Activated naive CD4-positive, alpha-beta T cell treated with anti-CD3 and anti-CD28 coated beads for 36 hours (primary cell): ENCODE data around the gene TENT5C. TPM values are rescaled to one million over a fixed set of nuclear protein-coding genes. Genes with fewer than 3 reads are reported as not detected.

Experiments
- CTCF ChIA-PET: fragments of 350-600 bp; sonication (Branson Sonifier 250); formaldehyde crosslinking; loops from one replicate; lab custom pipeline; 2021; ENCODE audit warnings: antibody characterized with exemption; lab: Charles Lee
- DNase-seq: peaks from one replicate; pipeline ENCODE4 v3.0.0-alpha.2; 2020
- H3K27ac Mint-ChIP-seq: one replicate; pipeline ENCODE4 v1.8.0; 2021; ENCODE audit warnings: mild to moderate bottlenecking, mixed read lengths
- H3K27me3 Mint-ChIP-seq: one replicate; pipeline ENCODE4 v1.8.0; 2021; ENCODE audit warnings: low read depth, mixed read lengths
- H3K36me3 Mint-ChIP-seq: one replicate; pipeline ENCODE4 v1.8.0; 2021; ENCODE audit warnings: low read depth, mixed read lengths
- H3K4me1 Mint-ChIP-seq: one replicate; pipeline ENCODE4 v1.8.0; 2021; ENCODE audit warnings: low read depth, mixed read lengths
- H3K4me3 Mint-ChIP-seq: one replicate; pipeline ENCODE4 v1.8.0; 2021; ENCODE audit warnings: mild to moderate bottlenecking, moderate library complexity, mixed read lengths
- H3K9me3 Mint-ChIP-seq: one replicate; pipeline ENCODE4 v1.8.0; 2021; ENCODE audit warnings: mixed read lengths
- intact Hi-C: fragments of 100-400 bp; cut with micrococcal nuclease; formaldehyde crosslinking; loops from one replicate; pipeline ENCODE4 v1.15.1; 2023
- total RNA-seq, 2 experiments: library from RNA; stranded (reverse); gene quantifications; one replicate each; pipeline ENCODE4 v1.2.3, GENCODE V29; 2021

TENT5C gene
- total RNA-seq, 2 experiments from 2014 or later = 10.7 to 11.2 TPM

- no peak for DNase-seq
- peaks cover 2% of the 10 kb centered on the region for H3K27me3 Mint-ChIP-seq
- no peak overlapping the region for H3K27ac Mint-ChIP-seq
- H3K9me3 Mint-ChIP-seq = no peaks in the 10 kb centered on the region
- no peaks in the 10 kb centered on the region for H3K4me1 Mint-ChIP-seq
- CTCF ChIA-PET = no interaction called here
- no peaks in the 10 kb centered on the region for H3K36me3 Mint-ChIP-seq
- no peak overlapping the region for H3K4me3 Mint-ChIP-seq
- intact Hi-C loops = no loop called here
Measured at GRCh38 chr1:117586337-117586736, 19.5 kb upstream of the TENT5C start.

DNA sequence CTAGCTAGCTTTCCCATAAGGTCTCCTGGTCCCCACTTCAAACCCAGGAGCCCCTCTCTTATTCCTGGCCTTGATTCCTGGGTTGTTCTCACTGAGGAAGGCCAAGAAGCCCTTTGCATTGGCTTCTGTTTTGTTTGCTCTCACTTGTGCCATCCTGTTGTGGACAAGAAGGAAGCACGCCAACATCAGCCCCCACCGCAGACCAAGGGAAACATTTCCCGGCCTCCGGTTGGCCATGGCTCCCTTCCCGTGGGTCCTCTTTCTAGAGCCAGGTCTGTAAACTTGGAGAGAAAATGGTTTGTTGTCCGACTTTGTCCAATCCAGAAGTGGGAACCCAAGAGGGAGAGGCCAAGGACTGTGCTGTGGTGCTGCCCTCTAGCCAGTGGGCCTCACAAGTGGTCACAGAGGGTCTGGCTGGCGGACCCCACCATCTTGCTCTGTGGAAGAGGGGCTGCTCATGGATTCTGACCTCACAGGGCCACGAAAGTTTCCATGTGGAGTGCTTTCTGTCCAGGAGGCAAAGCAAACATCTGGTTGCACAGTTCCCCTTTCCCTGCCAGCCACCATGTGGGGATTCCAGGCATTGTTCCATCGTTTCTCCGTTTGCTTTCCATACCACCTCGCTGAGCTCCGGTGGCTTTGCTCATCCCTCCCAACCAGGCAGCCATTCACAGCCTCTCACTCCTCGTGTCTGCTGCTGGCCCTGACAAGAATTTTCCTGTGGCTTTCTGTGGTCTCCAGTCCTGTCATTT is 18.9 kb upstream of the TENT5C start:
- CTCF ChIA-PET = no interaction called here
- no peaks in the 10 kb centered on the region for H3K9me3 Mint-ChIP-seq
- intact Hi-C loops = no loop called here

GRCh38 chr1:117587499-117588356 is 18.1 kb upstream of the TENT5C start:
- Mint-ChIP-seq H3K9me3 (no peaks in the 10 kb centered on the region), H3K36me3 (no peaks in the 10 kb centered on the region), H3K27ac (no peak overlapping the region), H3K4me1 (no peaks in the 10 kb centered on the region), H3K27me3 (peaks cover 2% of the 10 kb centered on the region), H3K4me3 (no peak overlapping the region)
- no peak for DNase-seq
- CTCF ChIA-PET = no interaction called here
- intact Hi-C loops = no loop called here

More for the DNA sequence above, 18.9 kb upstream of the TENT5C start:
- DNase-seq = no peak
- H3K36me3 Mint-ChIP-seq = no peaks in the 10 kb centered on the region
- H3K27ac Mint-ChIP-seq = no peak overlapping the region
- no peaks in the 10 kb centered on the region for H3K4me1 Mint-ChIP-seq
- H3K27me3 Mint-ChIP-seq = peaks cover 2% of the 10 kb centered on the region
- no peak overlapping the region for H3K4me3 Mint-ChIP-seq

GRCh38 chr1:117589544-117589943 is 16.3 kb upstream of the TENT5C start:
- CTCF ChIA-PET = interaction anchor here (1.9 kb wide), 1 partner anchor 165 kb away, joined by 7 read pairs; no protein-coding TSS in a partner anchor
- H3K27me3 Mint-ChIP-seq = peaks cover 2% of the 10 kb centered on the region
- no peak overlapping the region for H3K4me3 Mint-ChIP-seq
- intact Hi-C loops = no loop called here
- H3K36me3 Mint-ChIP-seq = no peaks in the 10 kb centered on the region
- no peaks in the 10 kb centered on the region for H3K9me3 Mint-ChIP-seq
- no peaks in the 10 kb centered on the region for H3K4me1 Mint-ChIP-seq
- no peak for DNase-seq
- no peak overlapping the region for H3K27ac Mint-ChIP-seq

DNA sequence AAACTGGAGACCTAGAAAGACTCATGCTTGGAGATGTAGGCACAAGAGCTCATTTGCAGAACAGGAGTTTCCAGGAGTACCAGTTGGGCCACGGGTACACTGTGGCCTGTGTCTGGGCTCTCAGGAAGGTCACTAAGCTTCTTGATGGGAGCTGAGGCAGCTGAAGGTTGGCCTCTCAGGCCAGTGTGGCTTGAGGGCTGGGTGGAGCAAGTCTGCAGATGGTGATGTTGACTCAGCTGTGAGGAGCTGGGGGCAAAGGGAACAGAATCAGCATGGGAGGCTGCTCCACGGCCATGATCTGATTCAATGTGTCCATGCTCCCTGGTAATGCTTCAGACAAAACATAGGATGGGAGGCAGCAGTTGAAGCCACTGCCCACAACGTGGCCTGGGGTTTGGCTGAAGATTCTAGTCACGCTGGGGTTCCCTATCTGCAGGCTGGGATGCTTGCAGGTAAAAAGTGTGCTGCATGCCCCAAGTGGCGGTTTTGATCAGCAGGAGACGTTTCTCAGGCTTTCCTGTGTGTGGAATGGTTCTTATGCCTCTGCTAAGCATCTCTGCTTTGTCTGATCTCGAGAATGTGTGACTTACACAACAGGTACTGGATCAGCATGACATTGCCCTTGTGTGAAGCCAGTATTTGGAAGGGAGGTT is 15.4 kb upstream of the TENT5C start:
- Mint-ChIP-seq H3K27ac (no peak overlapping the region), H3K4me3 (no peak overlapping the region), H3K9me3 (no peaks in the 10 kb centered on the region), H3K36me3 (no peaks in the 10 kb centered on the region), H3K4me1 (no peaks in the 10 kb centered on the region), H3K27me3 (peaks cover 2% of the 10 kb centered on the region)
- intact Hi-C loops = no loop called here
- DNase-seq = no peak
- CTCF ChIA-PET = interaction anchor here (0.9 to 1.9 kb wide), 3 partner anchors 23 to 164 kb away, joined by 3 to 7 read pairs (median 6); no protein-coding TSS in a partner anchor

DNA sequence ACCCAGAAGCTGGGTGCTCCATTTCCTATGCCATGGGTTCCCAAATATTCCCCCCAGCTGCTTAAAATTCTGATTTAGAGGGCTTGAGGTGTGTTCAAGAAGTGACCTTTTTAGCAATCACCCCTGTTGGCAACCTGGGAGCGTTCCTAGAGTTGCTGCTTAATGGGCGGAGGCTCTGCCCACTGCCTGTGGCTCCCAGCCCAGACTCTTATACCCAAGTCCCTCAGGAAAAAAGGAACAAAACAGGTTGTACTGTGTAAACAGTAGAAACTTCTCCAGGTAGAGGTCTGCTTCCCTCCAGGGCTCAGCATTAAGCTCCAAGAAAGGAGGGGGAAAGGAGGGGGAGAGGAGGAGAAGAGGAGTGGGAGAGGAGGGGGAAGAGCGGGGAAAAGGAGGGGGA is 14.6 kb upstream of the TENT5C start:
- Mint-ChIP-seq H3K9me3 (no peaks in the 10 kb centered on the region), H3K4me3 (no peak overlapping the region), H3K27ac (no peak overlapping the region), H3K27me3 (peaks cover 2% of the 10 kb centered on the region), H3K4me1 (no peaks in the 10 kb centered on the region), H3K36me3 (no peaks in the 10 kb centered on the region)
- intact Hi-C loops = no loop called here
- DNase-seq = no peak
- CTCF ChIA-PET = interaction anchor here (0.6 to 1.7 kb wide), 4 partner anchors 22 to 167 kb away, joined by 3 to 6 read pairs (median 4); no protein-coding TSS in a partner anchor

- Mint-ChIP-seq H3K4me3 (no peak overlapping the region), H3K36me3 (no peaks in the 10 kb centered on the region), H3K27ac (no peak overlapping the region), H3K27me3 (peaks cover 5% of the 10 kb centered on the region), H3K4me1 (no peaks in the 10 kb centered on the region), H3K9me3 (no peaks in the 10 kb centered on the region)
- no peak for DNase-seq
- CTCF ChIA-PET = interaction anchor here (1.0 kb wide), 1 partner anchor 9 kb away, joined by 4 read pairs; no protein-coding TSS in a partner anchor
- intact Hi-C loops = no loop called here
Measured at GRCh38 chr1:117592155-117592554, 13.7 kb upstream of the TENT5C start.

DNA sequence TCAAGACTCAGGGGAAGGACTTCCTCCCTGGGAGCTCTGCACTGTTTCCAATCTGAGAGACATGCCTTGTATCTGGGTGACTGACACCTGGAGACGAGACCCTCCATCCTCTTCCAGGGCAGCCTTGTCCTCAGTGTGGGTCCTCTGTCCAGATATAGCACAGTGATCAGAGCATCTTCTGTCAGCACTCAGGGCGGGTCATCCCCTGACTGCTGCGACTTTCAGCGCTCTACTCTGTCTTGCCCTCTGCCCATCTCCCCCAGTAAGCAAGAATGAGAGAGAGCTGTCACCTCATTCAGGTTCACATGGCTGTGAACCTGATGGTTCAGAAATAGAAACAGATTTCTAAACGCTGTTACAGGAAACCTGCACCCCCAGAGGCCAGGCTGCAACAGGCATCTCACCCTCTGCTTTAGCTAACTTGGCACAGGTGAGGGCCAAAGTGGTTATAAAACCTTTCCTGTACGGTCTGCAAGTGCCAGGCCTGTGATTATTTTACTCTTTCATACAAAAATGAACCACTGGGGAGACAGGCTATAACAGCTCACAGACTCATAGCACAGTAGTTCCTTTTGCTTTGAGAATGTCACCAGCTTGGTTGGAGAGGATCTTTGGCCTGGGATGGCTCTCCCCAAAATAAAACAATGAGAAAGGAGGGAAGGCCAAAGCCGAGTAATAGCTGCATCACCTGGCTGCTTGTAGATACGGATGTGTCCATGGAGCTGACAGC is 11.4 kb upstream of the TENT5C start:
- DNase-seq = no peak
- Mint-ChIP-seq H3K9me3 (no peaks in the 10 kb centered on the region), H3K36me3 (no peaks in the 10 kb centered on the region), H3K27ac (no peak overlapping the region), H3K27me3 (peaks cover 2% of the 10 kb centered on the region), H3K4me1 (no peaks in the 10 kb centered on the region), H3K4me3 (no peak overlapping the region)
- CTCF ChIA-PET = interaction anchor here (1.6 kb wide), 1 partner anchor 16 kb away, joined by 3 read pairs; no protein-coding TSS in a partner anchor
- intact Hi-C loops = no loop called here

GRCh38 chr1:117596023-117596720 is 9.7 kb upstream of the TENT5C start:
- Mint-ChIP-seq H3K4me3 (no peak overlapping the region), H3K36me3 (no peaks in the 10 kb centered on the region), H3K9me3 (no peaks in the 10 kb centered on the region), H3K27ac (no peak overlapping the region), H3K4me1 (no peaks in the 10 kb centered on the region), H3K27me3 (peaks cover 2% of the 10 kb centered on the region)
- no peak for DNase-seq
- intact Hi-C loops = no loop called here
- CTCF ChIA-PET = interaction anchor here (0.6 kb wide), 1 partner anchor 38 kb away, joined by 3 read pairs; no protein-coding TSS in a partner anchor

DNA sequence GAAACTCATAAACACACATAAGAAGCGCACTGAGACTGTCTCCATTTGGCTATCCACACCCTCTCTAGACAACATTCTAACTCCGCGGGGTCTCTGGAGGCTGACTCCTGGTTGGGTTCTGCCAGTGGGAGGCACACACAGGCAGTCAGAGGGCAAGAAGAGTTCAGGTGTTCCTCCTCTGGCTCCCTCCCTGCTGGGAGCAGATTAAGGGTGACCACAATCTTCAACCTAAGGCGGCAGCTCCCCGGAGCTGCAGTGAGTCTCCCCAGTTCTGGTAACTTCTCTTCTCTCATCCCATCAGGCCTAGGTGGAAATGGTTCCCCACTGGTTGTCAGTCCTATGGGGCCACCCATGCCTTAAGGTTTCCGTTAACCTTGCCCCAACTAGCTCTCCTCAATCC is 7.4 kb upstream of the TENT5C start:
- no peak overlapping the region for H3K27ac Mint-ChIP-seq
- H3K4me1 Mint-ChIP-seq = no peaks in the 10 kb centered on the region
- H3K27me3 Mint-ChIP-seq = peaks cover 2% of the 10 kb centered on the region
- no peaks in the 10 kb centered on the region for H3K36me3 Mint-ChIP-seq
- H3K9me3 Mint-ChIP-seq = no peaks in the 10 kb centered on the region
- CTCF ChIA-PET = no interaction called here
- H3K4me3 Mint-ChIP-seq = no peak overlapping the region
- no peak for DNase-seq
- intact Hi-C loops = no loop called here
